ENCODE data around the gene FKBP5. TPM values are rescaled to one million over a fixed set of nuclear protein-coding genes. Genes with fewer than 3 reads are reported as not detected.

Gene FKBP5
- total and polyA plus RNA-seq, 10 of the 15 experiments (the other 5 are each of a cell fraction or from before 2014, with no cell fraction given) = 29.0 to 123 (median 62.3) TPM

DNA sequence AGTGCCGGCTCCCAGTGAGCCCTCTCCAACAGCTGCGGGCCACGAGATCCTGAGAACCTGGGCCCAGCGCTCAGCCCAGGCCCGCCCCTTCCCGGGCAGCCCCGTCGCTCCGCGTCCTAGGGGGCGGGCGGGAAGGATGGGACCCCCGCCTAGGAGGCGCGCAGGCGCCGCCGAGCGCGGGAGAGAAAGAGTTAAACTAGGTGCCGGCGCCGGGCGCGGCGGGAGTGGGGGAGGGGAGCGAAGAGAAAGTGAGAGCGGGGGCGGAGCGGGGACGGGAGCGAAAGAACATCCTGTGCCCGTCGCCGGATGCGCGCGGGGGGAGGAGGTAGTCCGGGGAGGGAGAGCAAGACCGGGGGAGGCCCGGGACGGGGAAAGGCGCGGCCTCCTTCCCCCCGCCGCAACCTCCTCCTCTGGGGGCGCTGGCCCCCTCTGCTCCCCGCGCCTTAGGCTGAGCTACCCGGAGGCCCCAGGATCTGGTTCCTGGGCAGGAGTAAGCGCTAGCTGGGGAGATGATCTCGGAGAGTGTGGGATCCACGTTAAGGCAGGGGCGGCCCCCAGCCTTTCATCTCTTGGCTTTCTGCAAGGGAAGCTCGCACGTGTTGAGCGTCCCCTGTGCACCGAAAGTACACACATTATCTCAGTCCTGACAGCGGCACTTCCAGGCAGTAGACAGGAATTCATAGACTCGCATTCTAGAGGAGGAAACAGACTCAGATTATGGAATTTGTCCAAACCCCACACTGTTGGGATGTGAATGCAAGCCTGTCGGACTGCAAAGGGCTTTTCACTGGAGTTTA, 43.2 kb upstream of the FKBP5 start (continued):
- TF ChIP-seq ZZZ3 (IDR thresholded peaks at IDR 0.05; ENCODE audit: control insufficient read depth, insufficient read length, low read depth) (no peak), JUND (IDR thresholded peaks at IDR 0.05; ENCODE audit: low read depth, low read length) (no peak), RFX5 (IDR thresholded peaks at IDR 0.05; ENCODE audit: low read depth, low read length) (no peak), MTA2 (IDR thresholded peaks at IDR 0.05; ENCODE audit: low read depth) (peak; percentile 31; the same call in 1 of the 2 replicates), STAT3 (IDR thresholded peaks at IDR 0.05; ENCODE audit: low read depth, low read length) (no peak), MYB (IDR thresholded peaks at IDR 0.05; ENCODE audit: borderline replicate concordance, low read depth, low read length) (no peak; the same call in 1 of the 2 replicates), TAF1 (IDR thresholded peaks at IDR 0.05; ENCODE audit: borderline replicate concordance, low read depth, low read length) (peak; percentile 9; the same call in 1 of the 2 replicates), MYC (IDR thresholded peaks at IDR 0.05; ENCODE audit: insufficient read depth, insufficient read length, insufficient replicate concordance, low read length, severe bottlenecking) (peak; percentile 81), WRNIP1 (IDR thresholded peaks at IDR 0.05; ENCODE audit: borderline replicate concordance, low read depth, low read length) (no peak), SMARCA5 (IDR thresholded peaks at IDR 0.05) (0 out of 2 replicates have a peak, but pooled peaks have one; percentile 45), DPF2 (IDR thresholded peaks at IDR 0.05) (peak; percentile 83), FOS (IDR thresholded peaks at IDR 0.05; ENCODE audit: borderline replicate concordance, extremely low read depth, insufficient read length) (no peak), SUPT20H (IDR thresholded peaks at IDR 0.05; ENCODE audit: borderline replicate concordance, control insufficient read depth, low read depth, low read length) (no peak), POLR2A (IDR thresholded peaks at IDR 0.05; ENCODE audit: low read depth, low read length) (peak; percentile 70), PAX8 (IDR thresholded peaks at IDR 0.05) (no peak), IKZF2 (IDR thresholded peaks at IDR 0.05) (peak; percentile 91 to 92), NRF1 (conservative IDR thresholded peaks at IDR 0.05; ENCODE audit: low read depth, low read length) (no peak), CHD2 (IDR thresholded peaks at IDR 0.05; ENCODE audit: borderline replicate concordance, low read depth, low read length) (peak; percentile 86; the same call in 1 of the 2 replicates), SP1 (IDR thresholded peaks at IDR 0.05; ENCODE audit: low read depth, low read length) (peak; percentile 83), IRF4 (IDR thresholded peaks at IDR 0.05; ENCODE audit: low read depth, low read length) (peak; percentile 12; the same call in 1 of the 2 replicates)
- TF ChIP-seq, protein P1, sequence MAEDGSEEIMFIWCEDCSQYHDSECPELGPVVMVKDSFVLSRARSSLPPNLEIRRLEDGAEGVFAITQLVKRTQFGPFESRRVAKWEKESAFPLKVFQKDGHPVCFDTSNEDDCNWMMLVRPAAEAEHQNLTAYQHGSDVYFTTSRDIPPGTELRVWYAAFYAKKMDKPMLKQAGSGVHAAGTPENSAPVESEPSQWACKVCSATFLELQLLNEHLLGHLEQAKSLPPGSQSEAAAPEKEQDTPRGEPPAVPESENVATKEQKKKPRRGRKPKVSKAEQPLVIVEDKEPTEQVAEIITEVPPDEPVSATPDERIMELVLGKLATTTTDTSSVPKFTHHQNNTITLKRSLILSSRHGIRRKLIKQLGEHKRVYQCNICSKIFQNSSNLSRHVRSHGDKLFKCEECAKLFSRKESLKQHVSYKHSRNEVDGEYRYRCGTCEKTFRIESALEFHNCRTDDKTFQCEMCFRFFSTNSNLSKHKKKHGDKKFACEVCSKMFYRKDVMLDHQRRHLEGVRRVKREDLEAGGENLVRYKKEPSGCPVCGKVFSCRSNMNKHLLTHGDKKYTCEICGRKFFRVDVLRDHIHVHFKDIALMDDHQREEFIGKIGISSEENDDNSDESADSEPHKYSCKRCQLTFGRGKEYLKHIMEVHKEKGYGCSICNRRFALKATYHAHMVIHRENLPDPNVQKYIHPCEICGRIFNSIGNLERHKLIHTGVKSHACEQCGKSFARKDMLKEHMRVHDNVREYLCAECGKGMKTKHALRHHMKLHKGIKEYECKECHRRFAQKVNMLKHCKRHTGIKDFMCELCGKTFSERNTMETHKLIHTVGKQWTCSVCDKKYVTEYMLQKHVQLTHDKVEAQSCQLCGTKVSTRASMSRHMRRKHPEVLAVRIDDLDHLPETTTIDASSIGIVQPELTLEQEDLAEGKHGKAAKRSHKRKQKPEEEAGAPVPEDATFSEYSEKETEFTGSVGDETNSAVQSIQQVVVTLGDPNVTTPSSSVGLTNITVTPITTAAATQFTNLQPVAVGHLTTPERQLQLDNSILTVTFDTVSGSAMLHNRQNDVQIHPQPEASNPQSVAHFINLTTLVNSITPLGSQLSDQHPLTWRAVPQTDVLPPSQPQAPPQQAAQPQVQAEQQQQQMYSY (CRISPR knock-in tag; IDR thresholded peaks at IDR 0.05) = no peak
- TF ChIP-seq, protein P2, sequence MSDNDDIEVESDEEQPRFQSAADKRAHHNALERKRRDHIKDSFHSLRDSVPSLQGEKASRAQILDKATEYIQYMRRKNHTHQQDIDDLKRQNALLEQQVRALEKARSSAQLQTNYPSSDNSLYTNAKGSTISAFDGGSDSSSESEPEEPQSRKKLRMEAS (IDR thresholded peaks at IDR 0.05; ENCODE audit: low read depth, low read length) = no peak
- TF ChIP-seq, protein P3, sequence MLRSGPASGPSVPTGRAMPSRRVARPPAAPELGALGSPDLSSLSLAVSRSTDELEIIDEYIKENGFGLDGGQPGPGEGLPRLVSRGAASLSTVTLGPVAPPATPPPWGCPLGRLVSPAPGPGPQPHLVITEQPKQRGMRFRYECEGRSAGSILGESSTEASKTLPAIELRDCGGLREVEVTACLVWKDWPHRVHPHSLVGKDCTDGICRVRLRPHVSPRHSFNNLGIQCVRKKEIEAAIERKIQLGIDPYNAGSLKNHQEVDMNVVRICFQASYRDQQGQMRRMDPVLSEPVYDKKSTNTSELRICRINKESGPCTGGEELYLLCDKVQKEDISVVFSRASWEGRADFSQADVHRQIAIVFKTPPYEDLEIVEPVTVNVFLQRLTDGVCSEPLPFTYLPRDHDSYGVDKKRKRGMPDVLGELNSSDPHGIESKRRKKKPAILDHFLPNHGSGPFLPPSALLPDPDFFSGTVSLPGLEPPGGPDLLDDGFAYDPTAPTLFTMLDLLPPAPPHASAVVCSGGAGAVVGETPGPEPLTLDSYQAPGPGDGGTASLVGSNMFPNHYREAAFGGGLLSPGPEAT (IDR thresholded peaks at IDR 0.05; ENCODE audit: low read depth) = peak; percentile 65; the same call in 1 of the 2 replicates
- TF ChIP-seq, protein P4, sequence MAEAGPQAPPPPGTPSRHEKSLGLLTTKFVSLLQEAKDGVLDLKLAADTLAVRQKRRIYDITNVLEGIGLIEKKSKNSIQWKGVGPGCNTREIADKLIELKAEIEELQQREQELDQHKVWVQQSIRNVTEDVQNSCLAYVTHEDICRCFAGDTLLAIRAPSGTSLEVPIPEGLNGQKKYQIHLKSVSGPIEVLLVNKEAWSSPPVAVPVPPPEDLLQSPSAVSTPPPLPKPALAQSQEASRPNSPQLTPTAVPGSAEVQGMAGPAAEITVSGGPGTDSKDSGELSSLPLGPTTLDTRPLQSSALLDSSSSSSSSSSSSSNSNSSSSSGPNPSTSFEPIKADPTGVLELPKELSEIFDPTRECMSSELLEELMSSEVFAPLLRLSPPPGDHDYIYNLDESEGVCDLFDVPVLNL (IDR thresholded peaks at IDR 0.05; ENCODE audit: low read depth, low read length) = no peak

All from GM12878 (cell line).